BLaER1 treated with 17β-estradiol and CSF1 and Interleukin-3, amounts not matched to agents 10 nM and 100 nM (cell line): ENCODE data around the gene MYBPC3.

Source experiments
- H3K27ac ChIP-seq, 11 experiments: shearing (Covaris generic); formaldehyde crosslinking; 2 replicates each; pipeline ENCODE4 v1.8.1; 2022
- H3K27me3 ChIP-seq, 11 experiments: shearing (Covaris generic); formaldehyde crosslinking; 2 replicates each; pipeline ENCODE4 v1.8.1; 2022
- H3K36me3 ChIP-seq, 11 experiments: shearing (Covaris generic); formaldehyde crosslinking; 2 replicates each; pipeline ENCODE4 v1.8.1; 2022
- H3K4me1 ChIP-seq, 10 experiments: shearing (Covaris generic); formaldehyde crosslinking; 2 replicates each; pipeline ENCODE4 v1.8.1; 2022
- H3K4me2 ChIP-seq, 11 experiments: shearing (Covaris generic); formaldehyde crosslinking; 2 replicates each; pipeline ENCODE4 v1.8.1; 2022
- H3K4me3 ChIP-seq, 10 experiments: shearing (Covaris generic); formaldehyde crosslinking; 2 replicates each; pipeline ENCODE4 v1.8.1; 2022
- H3K9ac ChIP-seq, 11 experiments: shearing (Covaris generic); formaldehyde crosslinking; 2 replicates each; pipeline ENCODE4 v1.8.1; 2022
- H3K9me3 ChIP-seq, 11 experiments: shearing (Covaris generic); formaldehyde crosslinking; replicated peaks in 1 of 11; 2 replicates each; pipeline ENCODE4 v1.8.1; 2022
- H4K20me1 ChIP-seq, 11 experiments: shearing (Covaris generic); formaldehyde crosslinking; 2 replicates each; pipeline ENCODE4 v1.8.1; 2022
- Cebpa-rat ChIP-seq, 11 experiments: shearing (Covaris generic); IDR thresholded peaks; 2 replicates each; pipeline ENCODE4 v1.8.1; 2022

The MYBPC3 gene

GRCh38 chr11:47378836-47379170, 26.3 kb upstream of the MYBPC3 start:
- Histone ChIP-seq H3K9ac (peak overlapping the region; percentile 95 to 100 (median 99)), H3K4me2 (peak overlapping the region; percentile 90 to 100 (median 98)), H4K20me1 (peaks cover 23 to 32% (median 27%) of the 10 kb centered on the region in 11 experiments; a peak in 21 of 22 replicates), H3K4me1 (peaks cover 56 to 73% (median 63%) of the 10 kb centered on the region in 10 experiments), H3K4me3 (peak overlapping the region; percentile 76 to 99 (median 91)), H3K27me3 (no peaks in the 10 kb centered on the region), H3K36me3 (peaks cover 20 to 69% (median 44%) of the 10 kb centered on the region in 11 experiments), H3K27ac (peak overlapping the region; percentile 94 to 100 (median 99)), H3K9me3 (no peaks in the 10 kb centered on the region)
- TF ChIP-seq Cebpa-rat (IDR thresholded peaks at IDR 0.05), result no peak

DNA sequence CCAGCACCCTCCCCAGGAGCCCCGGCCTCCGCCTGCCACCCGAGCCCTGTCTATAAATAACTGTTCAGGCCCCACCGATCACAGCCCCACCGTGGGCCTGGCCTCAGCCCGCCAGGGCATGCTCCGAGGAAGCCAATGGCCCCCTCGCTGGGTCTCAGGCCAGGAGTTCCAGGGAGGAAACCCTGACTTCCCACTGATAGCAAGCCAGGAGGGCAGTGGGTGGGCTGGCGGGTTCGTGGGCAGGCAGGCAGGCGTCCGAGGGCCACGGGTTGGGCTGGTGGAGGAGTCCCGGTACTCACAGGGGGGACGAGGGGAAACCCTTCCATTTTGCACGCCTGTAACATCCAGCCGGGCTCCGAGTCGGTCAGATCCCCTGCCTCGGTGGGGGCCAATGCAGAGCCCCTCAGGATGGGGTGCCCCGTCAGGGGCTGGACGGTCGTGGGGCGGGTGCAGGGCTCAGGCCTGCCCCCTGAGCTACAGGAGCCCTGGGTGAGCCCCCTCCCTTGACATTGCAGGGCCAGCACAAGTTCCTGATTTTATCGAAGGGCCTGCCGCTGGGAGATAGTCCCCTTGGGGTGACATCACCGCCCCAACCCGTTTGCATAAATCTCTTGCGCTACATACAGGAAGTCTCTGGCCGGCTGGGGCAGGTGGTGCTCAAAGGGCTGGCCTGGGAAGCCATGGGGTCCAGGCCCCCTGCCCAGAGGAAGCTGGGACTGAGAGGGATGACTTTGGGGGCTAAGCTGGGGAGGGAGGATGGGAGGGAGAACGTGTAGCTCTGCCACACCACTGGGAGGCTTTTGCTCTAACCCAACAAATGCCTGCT, 25.7 kb upstream of the MYBPC3 start, which contains the start of gene SPI1:
Gene SPI1 (minus strand): TSS at position 538 of the 826 bp plus-strand sequence. CDS start 194 bp downstream, at position 344.
- Histone ChIP-seq H4K20me1 (peaks cover 23 to 38% (median 33%) of the 10 kb centered on the region in 11 experiments; a peak in 21 of 22 replicates), H3K27ac (peak within 1 kb of the TSS; percentile 94 to 100 (median 99)), H3K9me3 (no peaks in the 10 kb centered on the region), H3K9ac (peak within 1 kb of the TSS; percentile 95 to 100 (median 99)), H3K36me3 (peaks cover 26 to 70% (median 49%) of the 10 kb centered on the region in 11 experiments), H3K4me3 (peak within 1 kb of the TSS; percentile 76 to 99 (median 91)), H3K27me3 (no peaks in the 10 kb centered on the region), H3K4me1 (peaks cover 56 to 73% (median 62%) of the 10 kb centered on the region in 10 experiments), H3K4me2 (peak within 1 kb of the TSS; percentile 90 to 100 (median 98))
- peak in 6 of 11 experiments; percentile 17 to 77 (median 61); a peak in 8 of 22 replicates for TF ChIP-seq Cebpa-rat (IDR thresholded peaks at IDR 0.05)

DNA sequence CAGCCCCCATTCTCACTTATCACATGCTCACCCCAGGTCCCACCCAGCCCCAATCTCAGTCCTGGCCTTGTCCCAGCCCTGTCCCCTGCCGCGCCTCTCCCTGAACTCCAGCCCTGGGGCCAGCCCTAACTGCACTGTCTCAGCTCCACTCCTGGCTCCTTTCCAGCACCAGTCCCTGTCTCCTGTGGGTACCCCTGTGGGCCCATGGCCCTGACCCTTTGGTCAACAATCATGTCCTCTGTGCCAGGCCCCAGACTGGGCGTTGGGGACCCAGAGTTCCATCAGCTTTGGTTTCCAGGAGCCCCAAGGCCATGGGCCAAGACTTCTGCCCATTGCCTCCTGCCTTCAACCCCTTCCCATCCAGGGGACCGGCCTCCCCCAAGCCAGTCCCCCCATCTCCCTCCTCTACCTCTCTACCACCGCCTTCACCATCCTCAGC, 25.1 kb upstream of the MYBPC3 start:
- Histone ChIP-seq H3K27me3 (no peaks in the 10 kb centered on the region), H3K36me3 (peaks cover 32 to 73% (median 56%) of the 10 kb centered on the region in 11 experiments), H4K20me1 (peaks cover 23 to 45% (median 39%) of the 10 kb centered on the region in 11 experiments; a peak in 21 of 22 replicates), H3K9ac (peak overlapping the region; percentile 95 to 100 (median 99)), H3K9me3 (no peaks in the 10 kb centered on the region), H3K4me3 (peak overlapping the region; percentile 76 to 99 (median 91)), H3K27ac (peak overlapping the region; percentile 94 to 100 (median 99)), H3K4me1 (peaks cover 52 to 73% (median 59%) of the 10 kb centered on the region in 10 experiments), H3K4me2 (peak overlapping the region; percentile 90 to 100 (median 98))
- TF ChIP-seq Cebpa-rat (IDR thresholded peaks at IDR 0.05), result no peak

GRCh38 chr11:47376525-47377371, 24.2 kb upstream of the MYBPC3 start:
- Histone ChIP-seq H3K9me3 (no peaks in the 10 kb centered on the region), H3K9ac (peak overlapping the region; percentile 95 to 100 (median 99)), H3K4me3 (peak overlapping the region; percentile 76 to 99 (median 91)), H3K4me2 (peak overlapping the region; percentile 90 to 100 (median 98)), H3K36me3 (peaks cover 40 to 73% (median 57%) of the 10 kb centered on the region in 11 experiments), H3K27me3 (no peaks in the 10 kb centered on the region), H4K20me1 (peaks cover 23 to 53% (median 47%) of the 10 kb centered on the region in 11 experiments; a peak in 21 of 22 replicates), H3K27ac (peak overlapping the region; percentile 94 to 100 (median 99)), H3K4me1 (peaks cover 47 to 73% (median 61%) of the 10 kb centered on the region in 10 experiments)
- peak in 5 of 11 experiments; percentile 23 to 63 (median 40); a peak in 6 of 22 replicates for TF ChIP-seq Cebpa-rat (IDR thresholded peaks at IDR 0.05)

GRCh38 chr11:47376107-47376524, 23.6 kb upstream of the MYBPC3 start:
- TF ChIP-seq Cebpa-rat (IDR thresholded peaks at IDR 0.05), result no peak

GRCh38 chr11:47375546-47376085, 23.1 kb upstream of the MYBPC3 start:
- Histone ChIP-seq H3K4me3 (peak overlapping the region; percentile 76 to 99 (median 91)), H3K36me3 (peaks cover 51 to 76% (median 67%) of the 10 kb centered on the region in 11 experiments), H3K4me2 (peak overlapping the region; percentile 90 to 100 (median 98))

More at GRCh38 chr11:47376107-47376524, 23.6 kb upstream of the MYBPC3 start:
- Histone ChIP-seq H3K9me3 (no peaks in the 10 kb centered on the region), H3K4me3 (peak overlapping the region; percentile 76 to 99 (median 91)), H3K4me2 (peak overlapping the region; percentile 90 to 100 (median 98)), H3K27me3 (no peaks in the 10 kb centered on the region), H3K4me1 (peaks cover 47 to 75% (median 63%) of the 10 kb centered on the region in 10 experiments), H3K9ac (peak overlapping the region; percentile 95 to 100 (median 99)), H3K36me3 (peaks cover 46 to 76% (median 62%) of the 10 kb centered on the region in 11 experiments), H4K20me1 (peaks cover 23 to 59% (median 54%) of the 10 kb centered on the region in 11 experiments; a peak in 21 of 22 replicates), H3K27ac (peak overlapping the region; percentile 94 to 100 (median 99))

GRCh38 chr11:47375020-47375419, 22.5 kb upstream of the MYBPC3 start:
- Histone ChIP-seq H3K27me3 (no peaks in the 10 kb centered on the region), H3K4me2 (peak overlapping the region; percentile 90 to 100 (median 98)), H3K36me3 (peaks cover 57 to 79% (median 73%) of the 10 kb centered on the region in 11 experiments), H3K9me3 (no peaks in the 10 kb centered on the region), H3K9ac (peak overlapping the region; percentile 95 to 100 (median 99)), H3K27ac (peak overlapping the region; percentile 94 to 100 (median 99)), H4K20me1 (peaks cover 23 to 70% (median 65%) of the 10 kb centered on the region in 11 experiments; a peak in 21 of 22 replicates), H3K4me1 (peaks cover 51 to 75% (median 70%) of the 10 kb centered on the region in 10 experiments), H3K4me3 (peak overlapping the region in 9 of 10 experiments; percentile 76 to 99 (median 91); a peak in 18 of 20 replicates)
- no peak for TF ChIP-seq Cebpa-rat (IDR thresholded peaks at IDR 0.05)

More at GRCh38 chr11:47375546-47376085, 23.1 kb upstream of the MYBPC3 start:
- H4K20me1 ChIP-seq, result peaks cover 23 to 64% (median 59%) of the 10 kb centered on the region in 11 experiments; a peak in 21 of 22 replicates
- no peaks in the 10 kb centered on the region for H3K9me3 ChIP-seq
- peaks cover 47 to 75% (median 66%) of the 10 kb centered on the region in 10 experiments for H3K4me1 ChIP-seq
- H3K9ac ChIP-seq, result peak overlapping the region; percentile 95 to 100 (median 99)
- peak overlapping the region; percentile 94 to 100 (median 99) for H3K27ac ChIP-seq
- no peak for TF ChIP-seq Cebpa-rat (IDR thresholded peaks at IDR 0.05)
- H3K27me3 ChIP-seq, result no peaks in the 10 kb centered on the region

DNA sequence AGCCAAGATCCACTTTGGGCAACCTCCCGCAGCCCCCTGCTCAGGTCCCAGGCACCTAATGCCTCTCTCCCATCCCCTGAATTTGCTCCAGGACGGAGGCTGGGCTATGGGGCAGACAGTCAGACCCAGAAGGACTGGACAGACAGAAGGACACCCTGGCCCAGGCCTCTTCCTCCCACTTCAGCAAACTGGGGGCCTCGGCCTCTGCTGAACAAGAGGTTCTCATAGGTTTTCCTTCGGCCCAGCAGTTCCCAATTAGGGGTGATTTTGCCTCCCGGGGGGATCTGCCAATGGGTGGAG, 22.2 kb upstream of the MYBPC3 start:
- peaks cover 61 to 82% (median 76%) of the 10 kb centered on the region in 11 experiments for H3K36me3 ChIP-seq
- peak overlapping the region; percentile 90 to 100 (median 98) for H3K4me2 ChIP-seq
- peaks cover 27 to 74% (median 68%) of the 10 kb centered on the region in 11 experiments; a peak in 21 of 22 replicates for H4K20me1 ChIP-seq
- no peaks in the 10 kb centered on the region for H3K9me3 ChIP-seq
- peaks cover 51 to 78% (median 72%) of the 10 kb centered on the region in 10 experiments for H3K4me1 ChIP-seq
- H3K4me3 ChIP-seq, result peak overlapping the region in 9 of 10 experiments; percentile 76 to 99 (median 91); a peak in 18 of 20 replicates
- peak overlapping the region; percentile 95 to 100 (median 99) for H3K9ac ChIP-seq
- H3K27ac ChIP-seq, result peak overlapping the region; percentile 94 to 100 (median 99)
- no peak for TF ChIP-seq Cebpa-rat (IDR thresholded peaks at IDR 0.05)
- no peaks in the 10 kb centered on the region for H3K27me3 ChIP-seq
